Activated CD4-positive, alpha-beta T cell treated with anti-CD3 and anti-CD28 coated beads for 24 hours (primary cell): Measurements from ENCODE around the gene FOXC2.

ENCODE experiments used
- DNase-seq, 2 donors: peaks; one replicate each; pipeline ENCODE4 v3.0.0-alpha.2; 2020; ENCODE audit warnings: low read depth in 2 of 2

FOXC2 gene

DNA sequence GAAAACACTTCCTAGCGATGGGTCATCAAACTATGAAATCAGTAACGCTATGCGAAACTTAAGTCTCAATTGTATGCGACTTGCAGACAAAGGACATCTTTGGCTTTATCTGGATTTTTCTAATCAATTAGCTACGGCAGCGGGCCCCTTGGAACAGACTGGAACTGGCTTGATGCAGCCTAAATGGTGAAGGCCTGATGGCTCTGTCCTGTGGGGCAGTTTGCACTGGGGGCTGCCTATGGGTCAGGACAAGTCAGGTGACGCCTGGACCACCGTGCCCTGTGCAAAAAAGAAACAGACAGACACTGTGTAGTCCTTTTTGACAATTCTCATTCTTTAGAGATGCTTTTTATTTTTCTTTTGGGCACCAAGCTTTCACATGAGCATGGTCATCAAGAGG is 33.6 kb upstream of the FOXC2 start:
- no peak for DNase-seq

DNA sequence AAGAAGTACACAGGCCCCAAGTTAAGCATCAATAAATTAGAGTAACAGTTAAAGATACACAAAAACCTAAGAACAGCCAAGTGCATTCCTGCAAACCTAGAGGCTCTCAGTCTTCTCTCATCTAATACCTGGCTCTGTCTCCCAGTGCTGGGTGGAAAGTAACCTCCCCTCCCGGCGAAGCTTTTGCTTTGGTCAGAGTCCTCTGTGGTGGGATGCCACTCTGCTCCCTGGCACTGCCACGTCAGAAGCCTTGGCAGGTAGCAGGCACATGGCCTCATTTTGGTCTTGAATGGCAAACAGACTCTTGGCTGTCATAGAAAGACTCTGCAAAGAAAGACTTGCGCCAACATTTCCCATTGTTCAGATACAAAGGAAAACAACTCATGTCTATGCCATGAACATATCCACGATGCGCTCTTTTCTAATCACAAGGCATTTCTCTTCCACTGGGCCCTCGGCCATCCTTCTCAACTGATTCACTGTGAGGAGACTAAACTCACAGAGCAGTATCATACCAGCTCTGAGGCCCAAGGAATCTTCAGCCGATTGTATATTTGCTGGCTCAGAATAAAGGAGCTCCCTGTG is 32.8 kb upstream of the FOXC2 start:
- no peak for DNase-seq

DNA sequence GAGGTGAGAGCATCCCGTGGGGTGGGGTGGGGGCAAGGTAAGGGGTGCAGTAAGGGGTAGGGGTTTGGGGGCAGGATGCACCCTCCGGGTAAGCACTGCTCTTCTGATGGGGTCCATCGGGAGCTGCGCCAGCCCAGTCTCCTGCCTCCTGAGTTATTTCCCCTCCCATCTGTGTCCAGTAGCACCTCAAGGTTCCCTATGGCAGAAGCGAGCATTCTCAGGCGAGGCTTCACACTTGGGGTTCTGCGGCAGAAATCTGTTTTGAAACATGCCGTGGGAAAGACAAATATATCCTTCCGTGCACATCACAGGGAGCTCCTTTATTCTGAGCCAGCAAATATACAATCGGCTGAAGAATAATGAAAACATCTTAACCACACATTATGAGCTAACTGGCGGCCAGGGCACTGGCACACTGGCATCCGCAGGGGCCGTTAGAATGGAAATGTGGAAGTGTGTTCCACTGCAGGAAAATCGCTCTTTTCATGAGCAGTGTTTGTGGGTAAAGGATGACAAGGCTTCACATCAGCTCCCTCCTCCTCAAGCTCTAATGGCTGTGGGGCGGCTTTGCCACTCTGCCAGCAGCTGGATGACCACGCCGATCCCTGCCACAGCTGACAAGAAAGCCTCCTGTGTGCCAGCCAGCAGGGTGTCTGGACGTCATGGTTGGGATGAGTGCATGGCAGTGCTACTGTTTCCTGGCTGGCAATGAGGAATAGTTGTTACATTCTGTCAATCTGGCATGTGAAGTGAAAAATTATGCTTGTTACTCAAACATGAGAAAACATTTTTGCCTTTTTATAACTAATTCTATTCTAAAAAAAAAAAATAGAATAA is 31.6 kb upstream of the FOXC2 start:
- DNase-seq: no peak

DNA sequence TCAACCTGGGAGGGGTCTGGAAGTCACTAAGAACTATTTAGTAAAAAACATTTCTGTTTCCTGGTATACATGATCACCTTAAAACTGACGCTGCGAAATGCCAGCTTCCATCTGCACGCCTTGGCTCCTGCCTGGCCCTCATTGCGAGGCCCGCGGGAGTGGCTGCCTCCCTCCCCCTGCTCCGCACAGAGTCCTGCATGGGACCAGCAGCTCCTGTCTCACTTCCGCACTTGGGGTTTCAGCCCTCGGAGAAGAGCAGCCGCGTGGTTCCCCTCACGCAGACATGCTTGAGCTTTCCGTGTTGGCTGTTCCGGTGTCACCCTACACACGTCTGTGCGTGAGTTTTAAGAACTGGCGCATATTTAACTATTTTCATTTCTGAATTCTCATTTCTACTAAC is 30.0 kb upstream of the FOXC2 start:
- no peak for DNase-seq

DNA sequence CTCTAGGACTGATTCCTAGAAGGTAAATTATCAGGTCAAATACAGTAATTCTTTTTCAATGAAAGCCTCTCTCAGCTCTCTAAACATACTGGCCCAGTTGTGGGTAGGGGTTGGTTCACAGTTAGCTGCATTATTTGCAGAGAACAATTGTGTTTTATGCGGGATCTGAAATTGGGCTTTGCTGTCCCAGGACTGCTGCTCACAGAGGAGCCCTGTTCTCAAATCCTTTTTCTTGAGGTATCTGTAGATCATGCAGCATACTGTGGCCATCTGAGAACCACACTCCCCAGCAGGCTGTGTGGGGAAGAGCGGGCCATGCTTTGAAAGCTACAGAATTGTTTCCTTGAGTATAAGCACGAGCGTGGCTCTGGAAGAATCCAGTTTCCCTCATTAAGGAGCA is 29.1 kb upstream of the FOXC2 start:
- DNase-seq: no peak

DNA sequence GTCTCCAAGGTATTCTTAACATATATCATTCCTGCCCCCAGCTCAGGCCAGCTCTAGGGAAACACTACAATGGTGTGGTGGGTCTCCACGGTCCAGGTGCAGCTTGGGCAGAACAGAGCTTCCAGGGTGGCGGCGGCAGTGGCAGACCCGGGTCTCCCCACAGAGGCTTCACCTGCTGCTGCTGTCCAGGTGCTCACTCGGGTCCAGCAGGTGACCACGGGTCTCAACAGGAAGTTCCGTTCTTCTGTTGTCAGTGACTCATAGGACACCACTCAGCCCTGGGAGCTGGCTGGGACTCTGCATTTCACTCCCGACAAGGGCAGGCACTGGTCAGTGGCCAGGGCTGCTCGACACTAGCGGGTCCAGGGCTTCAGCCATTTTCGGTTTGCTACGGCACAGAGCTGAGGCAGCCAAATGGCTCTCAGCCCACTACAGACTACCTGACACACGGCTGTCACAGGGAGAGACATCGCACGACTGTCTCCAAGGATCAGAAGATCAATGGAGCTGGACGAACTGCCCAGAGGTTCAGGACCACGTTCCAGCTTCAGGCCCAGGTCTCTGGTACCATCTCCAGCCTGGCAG is 28.3 kb upstream of the FOXC2 start:
- DNase-seq: no peak

DNA sequence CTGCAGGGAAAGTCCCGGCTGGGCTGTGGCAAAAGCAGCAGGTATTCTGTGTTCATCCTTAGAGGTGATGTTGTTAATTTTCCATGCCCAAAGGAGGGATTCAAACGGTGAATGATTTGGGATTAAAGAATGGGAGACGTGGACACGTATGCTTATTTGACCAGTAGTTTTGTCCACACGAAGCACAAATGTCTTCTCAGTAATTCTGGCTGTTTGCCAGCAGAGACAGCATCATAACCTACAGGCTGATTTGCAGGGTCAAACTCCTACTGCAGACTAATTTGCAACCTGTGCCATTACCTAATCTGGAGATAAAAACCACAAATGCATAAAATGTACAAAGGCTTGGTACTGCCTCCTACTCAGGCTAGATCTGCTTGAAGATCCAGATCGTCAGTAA is 25.7 kb upstream of the FOXC2 start:
- no peak for DNase-seq

DNA sequence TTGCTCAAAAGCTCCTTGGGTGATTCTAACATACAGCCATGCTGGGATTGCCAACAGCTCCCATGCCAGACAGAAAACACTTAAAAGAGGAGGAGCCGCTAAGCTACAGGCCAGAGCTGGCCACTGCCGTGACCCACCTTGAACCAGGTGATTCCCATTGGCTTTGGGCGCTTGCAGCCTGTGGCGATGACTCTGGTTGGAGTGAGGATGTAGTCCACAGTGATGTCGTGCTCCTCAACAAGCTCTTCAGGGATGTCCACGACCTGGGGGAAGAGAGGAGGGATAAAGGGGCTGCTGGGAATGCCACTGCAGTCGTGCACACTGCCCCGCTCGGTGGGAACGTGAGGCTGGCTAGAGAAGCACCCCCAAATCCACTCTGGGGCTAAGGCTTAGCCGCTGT is 25.1 kb upstream of the FOXC2 start:
- no peak for DNase-seq

DNA sequence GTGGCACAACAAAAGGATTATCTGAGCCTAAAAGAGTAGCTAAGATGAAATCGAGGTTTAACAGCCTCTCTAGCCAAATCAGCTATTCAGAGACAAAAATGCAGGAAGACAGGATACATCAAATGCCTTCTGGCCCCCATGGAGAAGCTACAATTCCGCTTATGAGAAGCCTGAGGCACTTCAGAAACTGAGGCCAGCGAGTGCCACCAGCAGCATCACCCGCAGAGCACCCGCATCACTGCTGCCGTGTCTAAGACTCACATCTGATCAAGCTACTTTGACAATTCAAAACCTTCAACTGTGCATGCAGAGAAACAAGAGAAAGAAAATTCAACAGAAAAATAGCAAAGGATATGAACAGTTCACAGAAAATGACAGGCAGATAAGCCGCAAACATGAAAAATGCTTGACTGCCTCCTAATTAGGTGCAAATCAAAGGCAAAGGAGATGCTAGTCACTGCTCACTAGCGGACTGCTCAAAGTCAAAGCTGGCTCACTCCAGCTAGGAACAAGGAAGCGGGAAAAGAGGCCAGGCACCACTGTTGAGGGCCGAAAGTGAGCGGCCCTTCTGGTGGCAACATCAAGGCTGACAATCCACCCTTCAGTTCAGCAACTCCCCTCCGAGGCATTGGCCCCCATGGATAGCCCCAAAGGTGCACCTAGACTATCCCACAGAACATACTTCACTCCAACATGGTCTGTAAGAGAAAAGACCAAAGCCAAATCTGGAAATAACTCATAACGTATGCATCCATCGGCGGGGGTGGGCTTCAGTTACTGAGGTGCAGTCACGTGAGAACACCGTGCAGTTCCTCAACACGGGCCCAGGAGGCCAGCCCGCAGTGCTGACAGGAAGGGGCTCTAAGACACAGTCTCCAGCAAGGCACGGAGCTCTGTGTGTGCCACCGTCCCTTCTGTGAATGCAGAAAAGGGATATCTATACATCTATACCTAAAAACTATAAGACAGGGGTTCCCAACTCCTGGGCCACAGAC is 23.6 kb upstream of the FOXC2 start:
- DNase-seq: no peak

DNA sequence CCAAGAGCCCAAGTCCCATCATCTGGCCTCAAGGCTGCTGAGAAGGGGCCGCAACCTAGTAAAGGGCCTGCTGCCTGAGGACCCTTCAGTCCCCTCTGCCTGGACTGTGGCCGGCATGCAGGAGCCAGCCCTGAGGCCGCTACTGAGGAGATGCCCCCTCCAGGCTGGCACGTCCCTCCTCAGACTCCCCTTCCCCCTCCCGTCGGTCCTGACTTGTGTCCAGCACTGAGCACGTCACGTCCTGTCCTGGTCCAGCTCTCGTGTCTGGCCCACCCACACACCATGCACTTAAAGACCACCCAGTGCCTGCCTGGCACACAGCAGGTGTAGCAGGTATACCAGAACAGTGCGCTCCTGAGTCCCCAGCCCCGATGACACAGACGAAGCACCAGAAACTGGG is 21.1 kb upstream of the FOXC2 start:
- DNase-seq: no peak

DNA sequence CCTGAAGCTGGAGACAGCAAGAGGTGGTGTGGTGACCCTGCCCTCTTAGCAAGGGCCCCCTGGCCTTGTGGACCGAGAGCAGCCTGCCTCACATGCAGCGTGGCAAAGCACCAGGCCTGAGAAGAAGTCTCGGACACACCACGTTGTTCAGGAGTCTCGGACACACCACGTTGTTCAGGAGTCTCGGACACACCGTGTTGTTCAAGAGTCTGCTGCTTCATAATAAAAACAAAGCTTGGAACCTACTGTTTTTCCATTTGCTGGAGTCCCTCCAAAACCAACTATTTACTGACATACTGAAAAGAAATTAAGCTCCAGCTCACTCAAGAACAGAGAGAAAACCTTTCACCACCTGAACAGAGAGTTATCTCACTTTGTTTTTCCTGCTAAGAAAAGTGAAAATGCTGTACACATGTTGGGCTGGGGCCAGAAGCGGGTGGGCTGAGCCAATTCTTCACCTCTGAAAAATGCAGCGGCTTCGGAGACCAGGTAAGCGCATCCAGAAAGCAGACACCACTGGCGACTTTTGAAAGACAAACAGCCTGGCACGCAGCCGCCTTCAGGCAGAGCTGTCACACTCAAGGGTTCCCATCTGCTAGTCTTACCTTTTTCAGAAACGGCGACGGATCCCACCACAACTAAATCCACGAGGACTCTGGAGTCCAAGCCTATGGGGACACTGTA is 20.5 kb upstream of the FOXC2 start:
- no peak for DNase-seq

DNA sequence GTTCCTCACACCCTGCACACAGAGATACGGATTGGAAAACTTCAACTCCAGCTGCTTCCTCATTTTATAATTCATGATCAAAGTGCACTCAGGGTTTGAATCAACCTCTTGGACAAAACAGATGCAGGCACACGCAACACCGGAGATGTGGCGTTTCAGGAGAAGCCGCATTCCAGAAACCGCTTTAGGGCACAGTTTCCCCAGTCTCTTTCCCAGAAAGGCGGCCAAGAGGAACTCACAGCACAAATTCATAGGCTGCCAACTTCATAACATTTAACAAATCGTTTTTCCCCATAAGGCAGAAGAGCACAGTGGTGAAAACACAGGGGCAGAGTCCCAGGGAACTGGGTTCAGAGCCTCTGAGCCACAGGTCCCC is 20.0 kb upstream of the FOXC2 start:
- DNase-seq: no peak

DNA sequence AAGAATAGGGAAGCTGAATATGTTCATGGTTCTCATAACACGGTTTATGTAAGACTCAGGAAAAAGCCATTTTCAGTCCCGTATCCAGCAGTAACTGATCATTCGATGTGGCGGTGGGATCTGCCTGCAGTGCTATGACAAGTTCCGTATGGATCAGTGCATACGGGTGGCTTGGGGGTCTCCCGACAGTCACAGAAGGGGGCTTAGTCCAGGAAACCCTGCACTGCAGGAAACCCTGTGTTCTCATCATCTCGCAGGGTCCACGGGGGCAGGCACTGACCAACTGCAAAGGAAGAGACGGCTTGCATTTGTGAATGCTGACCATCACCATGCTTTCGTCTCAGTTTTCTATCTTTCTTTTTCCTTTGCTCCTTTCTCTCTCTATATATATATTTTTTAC is 19.3 kb upstream of the FOXC2 start:
- no peak for DNase-seq

DNA sequence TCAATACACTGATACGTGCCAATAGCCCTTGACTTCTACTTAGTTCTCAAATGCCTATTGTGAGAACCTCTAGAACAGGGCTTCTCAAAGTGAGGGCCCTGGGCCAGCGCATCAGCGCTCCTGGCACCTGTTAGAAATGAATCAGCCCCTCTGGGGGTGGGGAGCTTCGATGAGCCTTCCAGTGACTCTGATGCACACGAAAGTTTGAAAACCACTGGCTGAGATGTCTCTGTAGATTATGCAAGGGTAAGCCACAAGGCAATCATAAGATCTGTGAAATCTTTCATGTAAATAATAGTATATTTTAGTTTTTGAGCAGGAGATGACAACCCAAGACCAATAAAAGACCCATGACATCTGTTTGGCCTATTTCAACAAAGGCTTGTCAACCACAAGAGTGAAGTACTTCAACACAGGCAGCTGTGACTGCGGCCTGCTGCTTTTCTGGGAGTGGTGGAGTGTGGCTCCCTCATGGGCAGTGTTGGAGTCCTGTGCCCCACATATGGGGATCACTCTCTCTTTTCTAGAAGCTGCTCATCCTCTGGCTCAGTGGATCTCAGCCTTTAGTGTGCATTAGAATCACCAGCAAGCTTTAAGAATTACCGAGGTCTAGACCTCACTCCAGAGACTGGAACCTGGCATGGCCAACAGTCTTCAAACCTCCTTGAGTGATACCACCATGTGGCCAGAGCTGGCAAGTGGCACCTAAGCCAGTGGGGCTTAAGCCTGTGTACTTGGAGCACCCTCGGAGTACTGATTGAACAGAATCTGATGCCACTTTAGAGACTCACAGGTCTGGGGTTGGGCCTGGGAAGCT is 17.3 kb upstream of the FOXC2 start:
- no peak for DNase-seq

DNA sequence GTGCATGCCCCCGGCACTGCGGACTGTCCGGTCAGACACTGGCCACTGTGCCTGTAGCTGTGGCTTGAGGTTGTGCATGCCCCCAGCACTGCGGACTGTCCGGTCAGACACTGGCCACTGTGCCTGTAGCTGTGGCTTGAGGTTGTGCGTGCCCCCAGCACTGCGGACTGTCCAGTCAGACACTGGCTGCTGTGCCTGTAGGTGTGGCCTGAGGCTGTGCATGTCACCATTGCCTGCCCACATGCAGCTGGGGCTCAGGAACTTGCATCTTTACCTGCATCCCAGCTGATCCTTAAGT is 16.8 kb upstream of the FOXC2 start:
- no peak for DNase-seq

DNA sequence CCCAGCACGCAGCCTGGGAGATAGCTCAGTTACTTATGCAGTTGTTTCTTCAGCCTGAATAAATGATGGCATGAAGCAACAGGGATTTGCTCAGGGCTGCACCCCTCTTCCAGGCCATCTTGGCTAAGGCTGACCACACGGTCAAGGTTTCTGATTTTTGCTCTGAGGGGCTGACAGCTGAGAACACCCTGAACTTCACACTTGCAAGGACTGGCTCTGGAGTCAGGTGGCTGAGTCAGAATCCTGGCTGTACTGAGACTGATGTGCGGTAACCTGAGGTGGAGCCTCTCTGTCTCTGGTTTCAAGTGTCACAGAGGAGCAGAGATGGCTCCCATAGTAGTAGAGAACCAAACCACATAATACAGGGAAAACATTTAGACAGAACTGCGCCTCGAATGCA is 16.3 kb upstream of the FOXC2 start:
- no peak for DNase-seq

DNA sequence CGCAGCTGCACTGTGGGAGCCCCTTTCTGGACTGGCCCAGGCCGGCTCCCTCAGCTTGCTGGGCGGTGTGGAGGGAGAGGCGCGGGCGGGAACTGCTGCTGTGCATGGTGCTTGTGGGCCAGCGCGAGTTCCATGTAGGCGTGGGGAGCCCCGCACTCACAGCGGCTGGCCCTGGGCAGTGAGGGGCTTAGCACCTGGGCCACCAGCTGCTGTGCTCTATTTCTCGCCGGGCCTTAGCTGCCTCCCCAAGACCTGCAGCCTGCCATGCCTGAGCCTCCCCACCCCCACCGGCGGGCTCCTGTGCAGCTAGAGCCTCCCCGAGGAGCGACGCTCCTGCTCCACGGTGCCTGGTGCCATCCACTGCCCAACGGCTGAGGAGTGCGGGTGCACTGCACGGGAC is 13.3 kb upstream of the FOXC2 start:
- no peak for DNase-seq

DNA sequence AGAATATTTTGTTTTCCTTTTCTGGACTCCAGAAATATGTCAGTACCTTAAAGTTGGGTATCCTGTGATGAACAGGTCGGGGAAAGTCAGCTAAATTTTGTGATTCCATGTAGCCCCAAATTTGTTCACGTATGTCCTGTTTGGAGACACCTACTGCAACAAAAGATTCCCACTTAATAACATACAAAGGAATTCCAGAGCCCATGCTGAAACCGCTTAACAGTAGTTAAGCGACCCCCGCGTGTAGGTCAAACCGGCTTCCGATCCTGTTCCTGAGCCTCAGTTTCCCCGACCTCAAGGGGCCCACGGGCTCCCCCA is 12.1 kb upstream of the FOXC2 start:
- no peak for DNase-seq

DNA sequence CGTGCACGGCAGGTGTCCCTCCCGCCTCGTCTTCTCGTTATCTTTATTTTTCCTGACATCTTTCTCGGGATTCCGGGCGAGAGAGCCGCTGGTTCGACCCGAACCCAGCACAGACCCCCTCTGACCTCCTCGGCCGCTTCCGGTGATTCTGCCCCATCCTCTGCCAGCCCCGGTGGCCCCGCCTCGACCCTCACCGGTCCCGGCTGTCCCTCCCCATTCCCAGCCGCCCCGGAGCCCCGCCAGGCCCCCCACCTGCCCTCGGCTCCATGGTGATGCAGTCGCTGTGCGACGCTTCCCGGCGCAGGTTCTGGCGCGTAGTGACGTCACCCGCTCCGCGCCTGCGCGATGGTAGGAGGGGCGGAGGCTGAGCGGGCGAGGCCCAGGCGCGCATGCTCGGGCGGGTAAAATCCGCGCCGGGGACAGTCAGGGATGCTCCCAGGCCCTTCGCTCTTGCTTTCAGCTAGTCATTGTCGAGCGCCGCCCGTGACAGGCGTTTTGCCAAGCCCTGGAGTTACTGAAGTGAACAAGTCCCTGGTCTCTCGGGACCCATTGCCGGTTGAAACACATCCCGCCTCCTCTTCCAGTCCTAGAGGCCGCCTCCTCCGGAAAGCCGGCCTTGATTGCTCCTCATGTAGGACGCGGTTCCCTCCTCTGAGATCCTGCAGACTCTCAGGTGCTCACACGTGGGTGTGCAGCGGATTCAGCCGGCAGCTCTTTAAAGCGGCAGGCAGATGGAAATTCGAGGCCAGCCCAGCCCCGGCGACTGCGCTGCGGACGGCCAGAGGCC is 11.5 kb upstream of the FOXC2 start, which contains the start of gene MTHFSD:
Gene MTHFSD (minus strand): TSS at position 319 of the 787 bp plus-strand sequence. CDS start 51 bp downstream, at position 268.
- peak; percentile 93 to 95 for DNase-seq

DNA sequence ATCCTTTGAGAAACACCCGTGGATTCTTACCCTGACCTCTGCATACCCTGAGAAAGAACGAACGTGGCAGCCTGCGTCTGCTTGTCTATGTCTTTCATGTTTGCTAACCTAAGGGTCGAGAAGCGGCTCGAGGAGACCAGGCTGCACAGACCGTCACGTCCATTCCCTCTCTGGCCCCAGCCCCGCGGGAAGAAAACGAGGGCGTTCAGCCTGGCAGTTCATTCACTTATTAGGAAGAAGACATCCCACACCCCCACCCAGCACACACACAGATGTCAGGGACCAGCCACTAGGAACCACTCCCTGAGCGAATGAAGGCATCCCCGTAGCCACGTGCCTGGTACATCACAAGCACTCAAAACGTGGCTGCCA is 10.9 kb upstream of the FOXC2 start:
- no peak for DNase-seq
